OCI-LY7 (cell line): ENCODE measurements around the gene CCDC57.
"Not testable (repeated sequence)": the region's sequence is repeated elsewhere in the genome, so short reads cannot be mapped to it uniquely, and the experiment has no call there.

Experiments used
- EZH2phosphoT487 ChIP-seq: fragments of 200-600 bp; sonication (generic); IDR thresholded peaks from 2 replicates; pipeline ENCODE4 v1.6.1; 2018; ENCODE audit warnings: low read depth, borderline replicate concordance, mild to moderate bottlenecking, mixed run types, antibody characterized with exemption, low read length, moderate library complexity, mixed read lengths
- TF ChIP-seq, protein P1 (sequence below): fragments of 200-600 bp; sonication (generic); conservative IDR thresholded peaks from 2 replicates; pipeline ENCODE4 v1.5.1; 2014; ENCODE audit warnings: mild to moderate bottlenecking, antibody characterized with exemption, low read length, moderate library complexity, mixed read lengths

DNA sequence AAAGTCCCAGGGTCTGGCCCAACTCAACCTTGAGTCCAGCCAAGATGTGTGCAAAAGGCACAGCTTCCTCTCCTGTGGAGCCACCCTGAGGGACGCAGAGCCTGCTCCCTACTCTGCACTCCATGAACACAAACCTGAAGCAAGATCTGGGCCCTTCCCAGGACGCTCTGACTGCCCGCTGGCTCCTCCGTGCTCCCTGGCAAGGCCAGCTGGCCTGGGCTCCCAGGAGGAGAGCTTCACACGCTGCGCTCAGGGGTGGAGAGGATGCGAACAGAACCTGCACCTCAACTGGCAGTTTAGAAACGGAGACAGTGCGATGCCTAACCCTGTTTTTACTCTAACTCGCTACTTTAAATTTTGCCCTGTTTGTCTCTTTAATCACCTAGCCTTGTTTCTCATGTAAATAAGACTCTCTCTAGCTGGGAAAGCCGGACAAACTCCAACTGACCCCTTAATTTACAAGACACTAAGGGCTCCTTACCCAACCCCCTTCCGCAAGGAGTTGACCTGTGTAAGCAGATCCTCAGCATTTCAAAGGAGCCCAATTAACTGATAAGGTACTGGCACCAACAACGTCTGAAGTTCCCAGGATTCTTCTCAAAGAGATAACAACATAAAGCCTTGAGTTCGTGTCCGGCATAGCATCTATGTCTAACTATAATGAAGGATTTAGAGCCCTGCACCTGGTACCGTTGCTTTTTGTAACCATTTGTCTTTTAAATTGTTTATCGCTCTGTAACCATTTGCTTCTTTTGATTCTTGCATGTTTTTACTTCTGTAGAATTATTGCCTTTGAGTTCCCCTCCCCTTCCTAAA is 38.4 kb downstream of the CCDC57 start:
- TF ChIP-seq, protein P1, sequence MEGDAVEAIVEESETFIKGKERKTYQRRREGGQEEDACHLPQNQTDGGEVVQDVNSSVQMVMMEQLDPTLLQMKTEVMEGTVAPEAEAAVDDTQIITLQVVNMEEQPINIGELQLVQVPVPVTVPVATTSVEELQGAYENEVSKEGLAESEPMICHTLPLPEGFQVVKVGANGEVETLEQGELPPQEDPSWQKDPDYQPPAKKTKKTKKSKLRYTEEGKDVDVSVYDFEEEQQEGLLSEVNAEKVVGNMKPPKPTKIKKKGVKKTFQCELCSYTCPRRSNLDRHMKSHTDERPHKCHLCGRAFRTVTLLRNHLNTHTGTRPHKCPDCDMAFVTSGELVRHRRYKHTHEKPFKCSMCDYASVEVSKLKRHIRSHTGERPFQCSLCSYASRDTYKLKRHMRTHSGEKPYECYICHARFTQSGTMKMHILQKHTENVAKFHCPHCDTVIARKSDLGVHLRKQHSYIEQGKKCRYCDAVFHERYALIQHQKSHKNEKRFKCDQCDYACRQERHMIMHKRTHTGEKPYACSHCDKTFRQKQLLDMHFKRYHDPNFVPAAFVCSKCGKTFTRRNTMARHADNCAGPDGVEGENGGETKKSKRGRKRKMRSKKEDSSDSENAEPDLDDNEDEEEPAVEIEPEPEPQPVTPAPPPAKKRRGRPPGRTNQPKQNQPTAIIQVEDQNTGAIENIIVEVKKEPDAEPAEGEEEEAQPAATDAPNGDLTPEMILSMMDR, result not testable (repeated sequence)
- TF ChIP-seq EZH2phosphoT487, result not testable (repeated sequence)
